Measurements from ENCODE around the gene UBE2QL1.

Gene UBE2QL1

DNA sequence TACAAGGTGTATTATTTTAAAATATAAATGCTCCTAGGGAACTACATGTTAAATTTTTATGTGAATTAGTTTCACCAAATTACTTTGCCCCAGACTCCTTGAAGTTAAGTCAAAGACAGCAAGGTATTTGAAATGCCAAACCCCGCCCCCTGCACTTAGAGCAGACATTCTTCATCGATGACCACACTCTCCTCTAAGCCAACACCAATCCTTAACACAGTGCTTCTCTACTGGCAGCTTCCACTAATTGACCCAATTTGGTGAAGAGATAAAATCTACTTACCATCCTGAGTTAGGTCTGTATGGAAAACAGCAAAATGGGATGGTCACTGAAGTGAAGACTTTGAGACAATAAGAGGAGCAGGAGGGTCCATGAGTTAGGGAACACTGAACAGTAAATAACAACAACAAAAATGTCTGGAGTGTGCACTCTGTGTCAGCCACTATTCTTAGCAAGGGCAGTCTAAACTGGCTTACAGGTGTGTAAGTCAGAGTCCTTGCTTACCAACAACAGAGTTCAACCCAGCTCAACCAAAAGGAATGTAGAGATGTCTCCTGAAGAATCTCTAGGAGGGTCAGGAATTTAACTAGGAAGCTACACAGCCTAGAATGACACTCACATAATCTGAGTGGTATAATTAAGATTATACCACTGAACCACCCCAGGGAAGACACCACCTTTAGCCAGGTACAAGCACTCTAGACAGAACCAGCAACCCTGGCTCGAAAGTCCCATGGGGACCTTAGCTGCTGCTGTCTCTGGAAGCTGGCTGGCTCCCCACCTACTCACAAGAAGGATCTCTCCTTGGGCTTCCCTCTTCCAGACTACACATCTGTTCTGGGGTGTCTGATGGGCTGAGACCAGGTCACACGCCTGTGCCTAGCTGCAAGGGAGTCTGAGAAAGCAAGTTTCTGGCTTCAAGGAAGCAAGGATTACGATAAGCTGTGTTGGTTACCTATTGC, 8.8 kb upstream of the UBE2QL1 start:
- no peak for TF ChIP-seq TAF1 (IDR thresholded peaks at IDR 0.05; ENCODE audit: low read depth, low read length)
- no peak for TF ChIP-seq PAX5 (IDR thresholded peaks at IDR 0.05; ENCODE audit: insufficient read depth, low read length, severe bottlenecking)
- no peak for TF ChIP-seq POLR2AphosphoS5 (IDR thresholded peaks at IDR 0.05; ENCODE audit: low read depth, low read length)
- TF ChIP-seq SPI1 (IDR thresholded peaks at IDR 0.05; ENCODE audit: low read depth, low read length): no peak
- no peak for TF ChIP-seq POLR2A (IDR thresholded peaks at IDR 0.05; ENCODE audit: low read depth, low read length)
- TF ChIP-seq POU2F2 (IDR thresholded peaks at IDR 0.05; ENCODE audit: low read depth, low read length): no peak
- no peak for FAIRE-seq
- no peak for DNase-seq (ENCODE audit: insufficient read length, low spot score)

DNA sequence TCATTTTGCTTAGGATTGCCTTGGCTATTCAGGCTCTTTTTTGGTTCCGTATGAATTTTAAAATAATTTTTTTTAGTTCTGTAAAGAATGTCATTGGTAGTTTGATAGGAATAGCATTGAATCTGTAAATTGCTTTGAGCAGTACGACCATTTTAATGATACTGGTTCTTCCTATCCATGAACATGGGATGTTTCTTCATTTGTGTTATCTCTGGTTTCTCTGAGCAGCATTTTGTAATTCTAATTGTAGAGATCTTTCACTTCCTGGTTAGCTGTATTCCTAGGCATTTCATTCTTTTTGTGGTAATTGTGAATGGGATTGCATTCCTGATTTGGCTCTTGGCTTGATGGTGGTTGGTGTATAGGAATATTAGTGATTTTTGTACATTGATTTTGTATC, 6.3 kb upstream of the UBE2QL1 start:
- no peak for DNase-seq (ENCODE audit: insufficient read length, low spot score)
- no peak for FAIRE-seq
- TF ChIP-seq PAX5 (IDR thresholded peaks at IDR 0.05; ENCODE audit: insufficient read depth, low read length, severe bottlenecking) (no peak), POU2F2 (IDR thresholded peaks at IDR 0.05; ENCODE audit: low read depth, low read length) (no peak), POLR2A (IDR thresholded peaks at IDR 0.05; ENCODE audit: low read depth, low read length) (no peak), POLR2AphosphoS5 (IDR thresholded peaks at IDR 0.05; ENCODE audit: low read depth, low read length) (no peak), SPI1 (IDR thresholded peaks at IDR 0.05; ENCODE audit: low read depth, low read length) (no peak), TAF1 (IDR thresholded peaks at IDR 0.05; ENCODE audit: low read depth, low read length) (no peak)

DNA sequence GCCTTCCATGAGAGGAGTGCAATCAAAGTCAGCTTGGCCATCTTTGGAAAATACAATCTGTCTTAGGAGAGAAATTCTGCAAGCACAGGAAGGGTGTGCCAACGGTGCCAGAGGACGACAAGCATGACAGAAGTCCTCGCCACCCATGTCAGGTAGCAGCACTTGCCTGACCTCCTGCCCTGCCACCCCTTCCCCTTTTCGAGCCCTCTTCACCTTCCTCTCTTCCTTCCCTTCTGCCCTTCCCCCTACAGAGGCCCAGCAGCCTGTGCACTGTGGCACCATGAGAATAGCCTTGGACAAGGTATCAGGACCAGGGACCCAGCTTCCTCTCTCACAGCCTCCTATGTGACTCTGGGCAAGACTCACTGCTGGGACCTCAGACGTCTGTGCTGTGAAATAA, 5.3 kb upstream of the UBE2QL1 start:
- no peak for FAIRE-seq
- TF ChIP-seq POLR2A (IDR thresholded peaks at IDR 0.05; ENCODE audit: low read depth, low read length): no peak
- no peak for TF ChIP-seq TAF1 (IDR thresholded peaks at IDR 0.05; ENCODE audit: low read depth, low read length)
- no peak for TF ChIP-seq SPI1 (IDR thresholded peaks at IDR 0.05; ENCODE audit: low read depth, low read length)
- no peak for TF ChIP-seq POU2F2 (IDR thresholded peaks at IDR 0.05; ENCODE audit: low read depth, low read length)
- TF ChIP-seq PAX5 (IDR thresholded peaks at IDR 0.05; ENCODE audit: insufficient read depth, low read length, severe bottlenecking): no peak
- TF ChIP-seq POLR2AphosphoS5 (IDR thresholded peaks at IDR 0.05; ENCODE audit: low read depth, low read length): no peak
- no peak for DNase-seq (ENCODE audit: insufficient read length, low spot score)

DNA sequence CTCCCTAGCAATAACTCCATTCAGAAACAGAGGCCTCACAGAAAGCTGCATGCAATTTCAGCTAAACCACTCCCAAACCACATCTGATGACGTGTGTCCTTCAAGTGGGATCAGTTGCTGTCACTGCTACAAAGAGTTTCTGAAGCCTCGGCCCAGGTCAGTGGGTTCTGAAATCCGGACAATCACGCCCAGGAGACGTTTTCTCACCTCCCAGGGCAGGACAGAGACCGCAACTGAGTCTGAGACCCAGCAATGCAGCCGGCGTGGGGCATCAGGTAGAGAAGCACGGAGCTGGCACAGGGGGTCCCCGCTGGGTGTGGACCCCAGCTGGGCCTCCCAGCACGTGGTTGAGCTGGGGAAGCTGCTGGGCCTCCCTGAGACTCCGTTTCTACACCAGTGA, 2.6 kb upstream of the UBE2QL1 start:
- no peak for DNase-seq (ENCODE audit: insufficient read length, low spot score)
- no peak for FAIRE-seq
- TF ChIP-seq POLR2AphosphoS5 (IDR thresholded peaks at IDR 0.05; ENCODE audit: low read depth, low read length) (no peak), POU2F2 (IDR thresholded peaks at IDR 0.05; ENCODE audit: low read depth, low read length) (no peak), PAX5 (IDR thresholded peaks at IDR 0.05; ENCODE audit: insufficient read depth, low read length, severe bottlenecking) (no peak), POLR2A (IDR thresholded peaks at IDR 0.05; ENCODE audit: low read depth, low read length) (no peak), TAF1 (IDR thresholded peaks at IDR 0.05; ENCODE audit: low read depth, low read length) (no peak), SPI1 (IDR thresholded peaks at IDR 0.05; ENCODE audit: low read depth, low read length) (no peak)

DNA sequence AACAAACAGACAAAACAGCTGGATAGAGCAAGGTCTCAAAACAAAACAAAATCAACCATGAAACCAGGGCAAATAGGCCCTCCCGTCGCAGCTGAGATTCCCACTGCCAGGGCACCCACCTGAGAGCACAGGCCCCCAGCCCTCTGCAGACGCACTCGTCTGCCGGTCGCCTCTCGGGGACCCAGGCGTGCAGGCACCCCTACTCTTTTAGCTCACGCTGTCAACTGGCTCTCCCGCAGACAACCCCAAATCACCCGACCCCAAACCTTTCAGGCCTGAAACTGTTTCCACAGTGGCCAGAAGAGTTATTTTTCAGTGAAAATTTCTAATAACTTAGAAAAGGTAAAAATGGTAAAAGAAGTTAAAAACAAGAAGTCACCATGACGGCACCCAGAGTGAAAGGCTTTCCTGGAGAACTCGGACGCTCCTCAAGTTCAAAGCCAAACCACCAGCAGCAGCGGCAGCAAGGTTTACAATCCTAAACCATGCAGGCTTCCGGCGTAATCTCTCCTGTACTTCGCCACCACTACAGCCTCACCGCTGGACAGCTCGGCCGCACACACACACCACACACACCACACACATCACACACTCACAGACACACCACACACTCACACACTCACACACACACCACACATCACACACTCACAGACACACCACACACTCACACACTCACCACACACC, 1.9 kb upstream of the UBE2QL1 start:
- no peak for DNase-seq (ENCODE audit: insufficient read length, low spot score)
- FAIRE-seq: no peak
- TF ChIP-seq POU2F2 (IDR thresholded peaks at IDR 0.05; ENCODE audit: low read depth, low read length): no peak
- TF ChIP-seq POLR2AphosphoS5 (IDR thresholded peaks at IDR 0.05; ENCODE audit: low read depth, low read length): no peak
- no peak for TF ChIP-seq SPI1 (IDR thresholded peaks at IDR 0.05; ENCODE audit: low read depth, low read length)
- TF ChIP-seq PAX5 (IDR thresholded peaks at IDR 0.05; ENCODE audit: insufficient read depth, low read length, severe bottlenecking): no peak
- no peak for TF ChIP-seq POLR2A (IDR thresholded peaks at IDR 0.05; ENCODE audit: low read depth, low read length)
- TF ChIP-seq TAF1 (IDR thresholded peaks at IDR 0.05; ENCODE audit: low read depth, low read length): no peak

DNA sequence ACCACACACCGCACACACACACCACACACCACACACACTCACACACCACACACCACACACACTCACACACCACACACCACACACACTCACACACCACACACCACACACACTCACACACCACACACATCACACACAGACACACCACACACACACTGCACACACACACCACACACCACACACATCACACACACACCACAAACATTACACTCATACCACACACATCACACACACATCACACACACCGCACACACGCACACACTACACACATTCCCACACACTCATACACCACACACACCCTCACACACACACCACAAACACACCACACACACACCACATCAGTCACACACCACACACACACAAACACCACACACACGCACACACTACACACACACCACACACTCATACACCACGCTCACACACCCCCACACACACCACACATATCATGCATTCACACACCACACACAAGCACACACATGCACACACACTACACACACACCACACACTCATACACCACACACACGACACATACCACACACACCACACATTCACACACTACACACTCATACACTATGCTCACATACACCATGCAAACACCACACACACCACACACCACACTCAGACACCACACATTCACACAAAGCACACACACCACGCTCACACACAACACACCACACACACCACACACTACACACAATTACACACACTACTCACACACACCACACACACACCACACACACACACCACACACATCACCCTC, 1.1 kb upstream of the UBE2QL1 start:
- TF ChIP-seq POLR2AphosphoS5 (IDR thresholded peaks at IDR 0.05; ENCODE audit: low read depth, low read length): no peak
- no peak for TF ChIP-seq PAX5 (IDR thresholded peaks at IDR 0.05; ENCODE audit: insufficient read depth, low read length, severe bottlenecking)
- TF ChIP-seq TAF1 (IDR thresholded peaks at IDR 0.05; ENCODE audit: low read depth, low read length): no peak
- TF ChIP-seq SPI1 (IDR thresholded peaks at IDR 0.05; ENCODE audit: low read depth, low read length): no peak
- no peak for TF ChIP-seq POLR2A (IDR thresholded peaks at IDR 0.05; ENCODE audit: low read depth, low read length)
- TF ChIP-seq POU2F2 (IDR thresholded peaks at IDR 0.05; ENCODE audit: low read depth, low read length): no peak
- FAIRE-seq (peak; percentile 89), DNase-seq (ENCODE audit: insufficient read length, low spot score) (no peak)

DNA sequence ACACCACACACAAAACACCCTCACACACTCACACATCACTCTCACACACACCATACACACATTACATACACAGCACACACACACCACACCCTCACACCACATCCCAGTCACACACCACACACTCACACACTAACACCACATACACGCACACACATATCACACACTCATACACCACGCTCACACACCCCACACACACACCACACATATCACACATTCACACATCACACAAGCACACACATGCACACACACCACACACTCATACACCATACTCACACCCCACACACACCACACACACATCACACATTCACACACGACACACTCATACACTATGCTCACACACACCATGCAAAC, 543 bp upstream of the UBE2QL1 start:
- FAIRE-seq (no peak), DNase-seq (ENCODE audit: insufficient read length, low spot score) (no peak)
- TF ChIP-seq TAF1 (IDR thresholded peaks at IDR 0.05; ENCODE audit: low read depth, low read length): no peak
- no peak for TF ChIP-seq PAX5 (IDR thresholded peaks at IDR 0.05; ENCODE audit: insufficient read depth, low read length, severe bottlenecking)

DNA sequence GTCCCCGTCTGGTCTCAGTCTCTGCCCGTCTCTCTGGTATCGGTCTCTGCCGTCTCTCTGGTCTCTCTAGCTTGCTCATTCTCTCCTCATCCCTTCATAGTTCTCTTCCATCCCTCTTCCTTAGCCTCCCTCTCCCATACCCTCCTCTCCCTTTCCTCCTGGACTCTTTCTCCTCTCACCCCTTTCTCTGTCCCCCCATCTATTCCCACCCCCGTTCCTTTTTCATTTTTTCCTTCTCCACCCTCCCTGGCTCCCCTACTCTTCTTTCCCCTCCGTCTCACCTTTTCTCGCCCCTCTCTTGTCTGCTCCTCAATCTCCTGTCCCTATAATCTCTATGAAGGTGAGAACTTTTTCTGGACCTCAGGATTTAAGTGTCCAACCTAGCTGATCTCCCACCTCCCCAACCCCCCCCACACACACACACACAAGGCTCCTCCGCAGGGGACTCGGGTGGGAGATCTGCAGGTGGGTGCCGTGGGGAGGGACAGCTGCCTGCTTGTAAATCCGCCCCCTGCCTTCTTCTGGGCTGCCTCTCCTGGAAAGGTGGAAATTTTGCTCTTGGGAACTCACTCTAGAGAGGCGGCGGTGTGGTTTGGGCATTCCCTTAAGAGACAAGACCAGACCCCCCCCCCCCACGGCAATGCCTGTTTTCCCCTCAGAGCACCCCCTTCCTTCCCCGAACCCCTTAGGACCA, 953 bp downstream of the UBE2QL1 start:
- no peak for FAIRE-seq
- DNase-seq (ENCODE audit: insufficient read length, low spot score): no peak
- no peak for TF ChIP-seq TAF1 (IDR thresholded peaks at IDR 0.05; ENCODE audit: low read depth, low read length)
- TF ChIP-seq PAX5 (IDR thresholded peaks at IDR 0.05; ENCODE audit: insufficient read depth, low read length, severe bottlenecking): no peak
- no peak for TF ChIP-seq POLR2A (IDR thresholded peaks at IDR 0.05; ENCODE audit: low read depth, low read length)
- no peak for TF ChIP-seq POLR2AphosphoS5 (IDR thresholded peaks at IDR 0.05; ENCODE audit: low read depth, low read length)
- no peak for TF ChIP-seq SPI1 (IDR thresholded peaks at IDR 0.05; ENCODE audit: low read depth, low read length)
- no peak for TF ChIP-seq POU2F2 (IDR thresholded peaks at IDR 0.05; ENCODE audit: low read depth, low read length)

Measured in GM12891 (cell line).